IPS-18c (cell line): ENCODE measurements around the gene GGCX.
"Not testable (repeated sequence)": the region's sequence is repeated elsewhere in the genome, so short reads cannot be mapped to it uniquely, and the experiment has no call there.

Source experiments
- H3K4me3 ChIP-seq: 2 replicates; pipeline ENCODE4 v1.7.0; 2013; ENCODE audit warnings: low read depth, mild to moderate bottlenecking, low read length, moderate library complexity; ENCODE audit not compliant: insufficient read depth
- H3K9me3 ChIP-seq: one replicate; pipeline ENCODE4 v1.6.1; 2013; ENCODE audit warnings: mild to moderate bottlenecking, low read length, moderate library complexity; ENCODE audit not compliant: control insufficient read depth, insufficient read depth

Gene GGCX

DNA sequence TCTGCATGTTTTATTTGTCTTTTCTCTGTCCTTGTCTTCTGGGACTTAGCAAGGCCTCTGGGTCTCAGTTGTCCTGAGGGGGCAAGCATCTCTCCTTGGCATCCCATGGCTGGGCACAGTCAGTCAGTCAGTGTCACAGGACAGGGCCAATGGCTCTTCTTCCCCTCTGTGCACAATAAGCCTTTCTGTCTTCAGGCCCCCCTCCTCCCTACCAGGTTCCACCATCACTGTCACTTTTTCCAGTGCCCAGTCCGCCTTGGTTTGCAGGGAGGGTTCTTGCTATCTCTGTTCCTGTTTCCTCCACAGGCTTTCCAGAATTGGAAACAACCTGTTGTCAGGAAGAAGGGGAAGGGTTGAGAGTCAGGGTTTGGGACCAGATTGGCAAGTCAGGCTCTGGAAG is 21.2 kb upstream of the GGCX start:
- Histone ChIP-seq H3K4me3 (no peak overlapping the region), H3K9me3 (no peaks in the 10 kb centered on the region)

DNA sequence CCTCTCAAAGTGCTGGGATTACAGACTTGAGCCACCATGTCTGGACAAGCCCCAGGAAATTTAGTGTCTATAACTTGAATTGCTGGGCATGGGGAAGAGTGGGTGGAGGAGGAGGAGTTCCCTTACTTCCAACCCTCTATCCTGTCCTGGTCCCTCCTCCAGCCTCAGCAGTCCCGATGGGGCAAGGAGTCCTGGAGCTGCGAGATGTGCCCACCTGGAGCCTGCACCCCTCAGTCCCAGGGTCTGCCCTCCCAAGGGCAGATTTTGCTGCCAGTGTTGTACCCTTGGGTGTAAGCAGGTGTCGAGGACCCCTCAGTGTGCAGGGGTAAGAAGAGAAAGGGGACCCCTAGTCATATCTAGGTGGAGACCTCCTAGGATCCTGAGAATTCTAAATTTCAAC is 18.9 kb upstream of the GGCX start:
- no peak overlapping the region for H3K4me3 ChIP-seq

DNA sequence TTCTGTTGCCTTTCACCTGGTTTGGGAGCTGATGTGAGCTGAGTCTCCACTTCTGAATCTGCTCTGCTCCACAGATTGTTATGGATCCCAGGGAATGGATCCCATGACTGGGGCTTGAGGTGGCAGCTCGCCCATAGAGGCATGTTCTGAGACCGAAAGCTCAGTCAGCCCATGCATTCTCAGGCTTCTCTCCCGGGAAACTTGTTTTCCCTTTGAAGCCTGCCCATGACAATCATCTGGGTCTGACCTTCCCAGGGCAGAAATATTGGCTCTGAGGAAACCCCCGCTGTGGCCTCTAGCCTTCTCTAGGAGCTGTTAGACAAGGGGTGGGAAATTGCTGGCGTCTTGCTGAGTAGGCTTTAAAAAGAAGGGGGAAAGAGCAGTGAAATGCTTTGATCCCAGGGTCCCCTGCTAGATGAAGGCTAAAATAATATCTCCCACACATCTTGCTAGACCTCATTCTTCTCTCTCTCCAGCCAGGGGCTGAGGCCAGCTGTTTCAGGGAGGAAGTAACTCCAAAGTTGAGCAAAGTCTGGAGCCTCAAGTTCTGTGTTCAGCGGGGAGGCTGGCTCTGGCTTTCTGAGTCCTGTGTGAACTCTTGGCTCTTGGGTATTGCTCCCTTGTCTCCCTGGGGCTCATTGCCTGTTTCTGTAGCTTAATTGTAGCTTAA is 18.1 kb upstream of the GGCX start:
- H3K4me3 ChIP-seq, result no peak overlapping the region
- no peaks in the 10 kb centered on the region for H3K9me3 ChIP-seq

More for the DNA sequence above, 18.9 kb upstream of the GGCX start:
- H3K9me3 ChIP-seq, result no peaks in the 10 kb centered on the region

DNA sequence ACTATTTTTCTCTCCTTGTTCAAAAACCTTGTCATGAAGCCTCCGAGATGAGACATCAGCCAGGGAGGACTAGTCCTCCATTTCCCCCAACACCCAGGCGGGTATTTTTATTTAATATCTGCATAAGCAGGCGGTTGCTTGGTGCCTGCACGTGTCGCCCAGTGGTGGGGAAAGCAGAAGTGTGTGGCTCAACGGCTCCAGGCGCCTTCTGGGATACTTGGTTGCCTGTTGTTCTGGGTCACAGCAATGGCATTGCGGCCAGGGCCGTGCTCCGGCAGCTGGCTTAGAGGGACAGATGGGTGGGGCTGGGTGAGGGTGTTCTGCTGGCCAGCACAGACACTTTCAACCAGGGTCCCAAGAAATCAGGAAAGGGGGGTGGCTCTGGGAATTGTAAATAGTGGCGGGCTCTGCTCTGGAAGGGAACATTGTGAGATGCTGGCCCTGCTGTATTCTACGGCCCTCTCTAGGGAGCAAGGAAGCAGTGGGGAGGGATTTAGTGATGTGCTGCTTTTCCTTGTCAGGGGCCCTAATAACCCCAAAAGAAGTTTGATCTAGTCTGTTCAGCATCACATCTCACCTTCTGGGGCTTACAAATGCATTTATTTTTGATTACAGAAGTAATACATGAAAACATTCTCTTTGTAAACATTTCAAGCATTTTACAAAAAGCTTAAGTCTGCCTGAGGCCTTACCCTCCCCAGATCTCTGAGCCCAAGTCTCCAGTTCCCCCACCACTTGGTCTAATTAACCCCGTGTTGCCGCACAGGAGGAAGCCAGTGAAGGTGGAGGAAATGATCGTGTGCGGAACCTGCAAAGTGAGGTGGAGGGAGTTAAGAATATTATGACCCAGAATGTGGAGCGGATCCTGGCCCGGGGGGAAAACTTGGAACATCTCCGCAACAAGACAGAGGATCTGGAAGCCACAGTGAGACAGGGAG is 17.2 kb upstream of the GGCX start:
- Histone ChIP-seq H3K9me3 (no peaks in the 10 kb centered on the region), H3K4me3 (no peak overlapping the region)

DNA sequence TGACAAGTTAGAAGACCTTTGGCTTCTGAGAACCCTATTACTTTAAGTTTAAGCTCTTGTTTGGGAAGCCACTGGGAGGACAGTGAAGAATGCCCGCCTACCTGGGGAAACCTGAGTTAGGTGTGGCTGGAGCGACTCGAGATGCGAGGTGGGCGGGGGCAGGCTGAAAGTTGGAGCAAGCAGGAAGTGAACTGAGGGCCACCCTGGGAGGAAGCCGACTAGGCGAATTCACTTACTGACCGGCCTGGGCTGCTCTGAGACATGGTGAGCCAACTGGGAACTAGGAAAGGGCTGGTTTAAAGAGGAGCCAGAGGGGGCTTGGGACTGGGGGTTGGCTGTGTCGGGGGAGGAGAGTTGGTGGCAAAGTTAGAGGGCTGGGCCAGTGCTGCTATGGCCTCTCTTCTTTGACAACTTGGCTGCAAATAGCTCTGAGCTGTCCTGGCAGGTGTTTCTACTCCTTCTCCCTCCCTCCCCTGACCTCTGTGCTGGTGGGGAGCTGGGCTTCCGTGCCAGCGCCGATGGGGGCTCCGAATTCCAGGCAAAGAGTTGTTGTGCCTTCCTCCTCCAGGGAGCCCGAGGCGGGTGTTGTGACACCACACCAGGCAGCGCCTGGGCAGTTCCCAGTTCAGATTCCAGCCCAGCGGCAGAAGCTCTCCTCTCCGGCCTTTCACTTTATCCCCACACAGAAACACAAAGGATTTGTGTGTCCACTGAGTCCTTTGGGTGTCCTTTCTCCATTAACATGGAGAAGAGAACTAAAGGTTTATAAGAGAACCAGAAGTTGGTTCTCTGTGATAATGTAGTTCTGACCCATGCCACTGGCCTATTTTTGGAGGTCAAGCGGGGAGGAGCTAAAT is 16.3 kb upstream of the GGCX start, which contains the start of gene VAMP8:
Gene VAMP8 (plus strand): TSS at position 201 of the 857 bp plus-strand sequence. CDS start 61 bp downstream, at position 262.
- H3K4me3 ChIP-seq, result peak within 1 kb of the TSS; percentile 43
- H3K9me3 ChIP-seq, result no peaks in the 10 kb centered on the region

DNA sequence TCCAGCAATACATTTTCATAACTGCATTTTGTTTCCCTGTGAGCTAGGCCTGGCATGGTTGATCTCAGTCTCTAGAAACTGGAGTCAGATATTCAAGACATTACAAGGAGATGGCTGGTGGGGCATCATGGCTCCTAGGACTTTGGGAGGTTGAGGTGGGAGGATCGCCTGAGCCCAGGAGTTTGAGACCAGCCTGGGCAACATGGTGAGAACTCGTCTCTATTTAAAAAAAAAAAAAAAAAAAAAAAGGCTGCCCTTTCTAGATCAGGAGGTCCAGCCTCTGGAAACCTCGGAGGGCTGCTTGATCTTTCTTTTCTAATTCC is 15.7 kb upstream of the GGCX start:
- Histone ChIP-seq H3K4me3 (no peak overlapping the region), H3K9me3 (no peaks in the 10 kb centered on the region)

DNA sequence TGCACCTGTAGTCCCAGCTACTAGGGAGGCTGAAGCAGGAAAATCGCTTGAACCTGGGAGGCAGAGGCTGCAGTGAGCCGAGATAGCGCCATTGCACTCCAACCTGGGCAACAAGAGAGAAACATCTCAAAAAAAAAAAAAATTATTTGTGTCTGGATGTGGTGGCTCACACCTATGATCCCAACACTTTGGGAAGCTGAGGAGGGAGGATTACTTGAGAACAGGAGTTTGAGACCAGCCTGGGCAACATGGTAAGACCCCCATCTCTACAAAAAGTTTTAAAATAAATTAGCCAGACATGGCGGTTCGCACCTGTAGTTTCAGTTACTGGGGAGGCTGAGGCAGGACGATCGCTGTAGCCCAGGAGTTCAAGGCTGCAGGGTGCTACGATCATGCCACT is 14.4 kb upstream of the GGCX start:
- H3K9me3 ChIP-seq, result no peaks in the 10 kb centered on the region
- H3K4me3 ChIP-seq, result no peak overlapping the region

DNA sequence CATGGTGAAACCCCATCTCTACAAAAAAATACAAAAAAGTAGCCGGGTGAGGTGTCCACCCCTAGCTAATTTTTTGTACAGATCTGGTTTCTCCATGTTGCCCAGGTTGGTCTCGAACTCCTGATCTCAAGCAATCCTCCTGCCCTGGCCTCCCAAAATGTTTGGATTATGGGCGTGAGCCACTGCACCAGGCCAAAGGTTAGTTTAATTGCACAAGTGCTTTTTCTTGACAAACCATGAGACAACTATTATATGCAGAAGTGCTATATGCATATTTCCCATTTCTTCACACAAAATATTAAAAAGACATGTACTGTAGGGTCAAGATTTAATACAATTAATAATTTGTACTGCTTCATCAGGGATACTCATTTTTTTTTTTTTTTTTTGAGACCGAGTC is 5.0 kb upstream of the GGCX start:
- no peak overlapping the region for H3K4me3 ChIP-seq

DNA sequence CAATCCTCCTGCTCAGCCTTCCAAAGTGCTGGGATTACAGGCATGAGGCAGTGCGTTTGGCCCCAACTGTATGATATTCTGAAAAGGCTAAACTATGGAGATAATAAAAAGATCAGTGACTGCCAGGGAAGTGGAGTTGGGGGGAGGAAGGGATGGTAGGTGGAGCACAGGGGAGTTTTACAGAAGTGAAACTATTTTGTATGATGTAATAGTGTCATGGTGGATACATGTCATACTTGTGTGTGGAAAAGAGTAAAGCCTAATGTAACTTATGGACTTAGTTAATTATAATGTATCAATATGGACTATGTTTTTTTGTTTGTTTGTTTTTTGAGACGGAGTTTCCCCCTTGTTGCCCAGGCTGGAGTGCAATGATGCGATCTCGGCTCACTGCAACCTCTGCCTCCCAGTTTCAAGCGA is 2.9 kb upstream of the GGCX start:
- H3K9me3 ChIP-seq, result no peaks in the 10 kb centered on the region
- no peak overlapping the region for H3K4me3 ChIP-seq

More for the DNA sequence above, 5.0 kb upstream of the GGCX start:
- no peaks in the 10 kb centered on the region for H3K9me3 ChIP-seq

DNA sequence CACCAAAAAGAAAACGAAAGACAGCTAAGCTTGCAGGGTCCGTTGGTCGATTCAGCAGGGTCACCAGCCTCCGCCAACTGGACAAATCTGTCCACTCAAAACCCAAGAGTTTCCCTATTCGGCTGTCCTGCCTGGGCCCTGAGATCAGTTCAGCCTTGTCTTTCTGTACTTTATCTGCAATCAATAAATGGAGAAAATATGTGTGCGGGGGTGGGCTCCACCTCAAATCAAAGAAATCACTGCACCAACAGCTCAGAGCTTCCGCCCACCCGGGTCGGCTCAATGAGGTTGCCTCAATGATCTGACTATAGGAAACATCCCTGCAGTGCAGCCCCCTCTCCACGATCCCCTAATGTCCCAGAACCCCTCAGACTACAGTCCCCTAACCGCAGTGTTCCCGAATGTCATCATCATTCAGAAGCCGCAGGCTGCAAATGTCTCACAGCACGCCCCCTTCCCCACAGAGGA is 447 bp downstream of the GGCX start:
- H3K9me3 ChIP-seq, result no peaks in the 10 kb centered on the region
- peak overlapping the region; percentile 82 for H3K4me3 ChIP-seq

DNA sequence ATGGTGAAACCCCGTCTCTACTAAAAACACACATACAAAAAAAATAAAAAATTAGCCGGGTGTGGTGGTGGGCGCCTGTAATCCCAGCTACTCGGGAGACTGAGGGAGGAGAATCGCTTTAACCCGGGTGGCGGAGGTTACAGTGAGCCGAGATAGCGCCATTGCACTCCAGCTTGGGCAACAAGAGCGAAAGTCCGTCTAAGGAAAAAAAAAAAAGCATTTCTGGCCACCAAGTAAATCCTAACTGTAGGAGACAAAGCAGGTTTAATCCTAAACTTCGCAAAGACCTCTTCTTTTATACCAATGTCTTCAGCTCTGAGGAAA is 928 bp downstream of the GGCX start:
- H3K9me3 ChIP-seq, result not testable (repeated sequence)
- H3K4me3 ChIP-seq, result peak overlapping the region; percentile 82

DNA sequence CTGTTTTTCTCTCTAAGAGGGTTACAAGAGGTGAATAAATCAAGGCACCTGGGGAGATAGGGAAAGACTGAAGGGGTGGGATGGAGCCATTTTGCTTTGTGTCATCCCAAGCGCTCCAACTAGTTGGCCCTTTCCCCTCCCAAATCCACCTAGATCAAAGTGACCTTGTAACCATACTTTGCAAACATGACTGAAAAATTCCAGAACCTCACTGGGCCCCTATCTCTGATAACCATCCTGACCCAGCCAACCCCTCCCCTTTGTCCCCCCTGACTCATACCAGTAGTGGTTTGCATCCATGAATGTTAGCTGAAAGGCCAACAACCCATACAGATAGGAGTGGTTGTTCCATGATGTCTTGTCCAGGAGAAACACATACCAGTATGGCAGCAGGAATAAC is 3.1 kb downstream of the GGCX start:
- no peak overlapping the region for H3K4me3 ChIP-seq
- no peaks in the 10 kb centered on the region for H3K9me3 ChIP-seq

DNA sequence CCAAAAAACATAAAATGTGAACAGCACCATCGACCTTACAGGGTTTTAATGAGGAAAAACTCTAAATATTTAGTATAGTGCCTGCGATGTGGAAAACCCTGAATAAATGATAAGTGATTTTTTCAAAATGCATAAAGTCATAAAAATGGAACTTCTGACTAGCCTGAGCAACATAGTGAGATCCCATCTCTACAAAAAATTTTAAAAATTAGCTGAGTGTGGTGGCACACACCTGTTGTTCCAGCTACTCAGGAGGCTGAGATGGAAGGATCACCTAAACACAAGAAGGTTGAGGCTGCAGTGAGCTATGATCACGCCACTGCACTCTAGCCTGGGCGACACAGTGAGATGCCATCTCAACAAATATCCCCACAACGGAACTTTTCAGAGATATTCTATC is 4.2 kb downstream of the GGCX start:
- Histone ChIP-seq H3K4me3 (no peak overlapping the region), H3K9me3 (no peaks in the 10 kb centered on the region)

DNA sequence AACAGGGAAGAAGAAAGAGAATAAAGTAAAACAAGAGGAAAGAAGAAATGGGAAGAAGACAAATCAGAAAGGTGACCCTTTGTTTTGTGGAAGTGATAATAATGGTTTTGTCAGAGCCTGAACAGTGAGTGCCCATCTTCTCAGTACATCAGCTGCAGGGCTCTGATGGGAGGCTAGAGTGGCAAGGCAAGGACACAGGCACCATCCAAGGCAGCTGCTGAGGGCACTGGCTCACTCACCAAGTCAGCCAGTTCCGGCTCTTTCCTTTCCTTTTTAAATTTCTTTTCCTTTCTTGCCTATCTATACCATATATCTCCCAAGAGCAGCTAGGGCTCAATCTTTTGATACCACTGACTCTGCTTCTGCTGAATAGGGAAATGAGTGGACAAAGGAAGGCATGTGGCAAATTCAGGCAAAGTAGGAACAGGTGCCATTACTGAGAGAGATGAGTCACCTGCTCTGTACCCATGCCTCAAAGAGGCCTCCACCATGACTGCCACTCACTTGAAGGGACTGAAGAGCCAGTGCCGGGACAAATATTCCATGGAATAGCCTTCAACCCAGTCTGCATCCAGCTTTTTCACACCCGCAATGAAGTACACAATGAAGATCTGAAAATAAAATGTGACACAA is 6.2 kb downstream of the GGCX start:
- Histone ChIP-seq H3K9me3 (no peaks in the 10 kb centered on the region), H3K4me3 (no peak overlapping the region)

DNA sequence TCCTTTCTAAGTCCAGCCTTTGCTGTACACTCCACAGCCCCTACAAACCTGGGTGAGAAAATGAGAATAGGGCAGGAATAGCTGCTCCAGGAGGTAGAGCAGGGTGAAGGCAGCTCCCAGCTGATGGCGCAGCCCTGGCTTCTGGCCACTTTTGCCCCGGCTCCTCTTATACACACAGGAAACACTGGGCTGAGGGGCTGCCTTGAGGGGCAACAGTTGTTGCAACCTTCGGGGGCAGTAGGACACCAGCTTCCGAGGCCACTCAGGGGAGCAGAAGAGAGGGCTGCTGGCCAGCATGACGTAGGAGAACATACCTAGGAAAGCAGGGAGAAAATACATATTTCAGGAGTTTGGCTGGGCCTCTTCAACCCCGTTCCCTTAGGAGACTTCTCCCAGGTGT is 8.1 kb downstream of the GGCX start:
- H3K4me3 ChIP-seq, result no peak overlapping the region
- H3K9me3 ChIP-seq, result no peaks in the 10 kb centered on the region

DNA sequence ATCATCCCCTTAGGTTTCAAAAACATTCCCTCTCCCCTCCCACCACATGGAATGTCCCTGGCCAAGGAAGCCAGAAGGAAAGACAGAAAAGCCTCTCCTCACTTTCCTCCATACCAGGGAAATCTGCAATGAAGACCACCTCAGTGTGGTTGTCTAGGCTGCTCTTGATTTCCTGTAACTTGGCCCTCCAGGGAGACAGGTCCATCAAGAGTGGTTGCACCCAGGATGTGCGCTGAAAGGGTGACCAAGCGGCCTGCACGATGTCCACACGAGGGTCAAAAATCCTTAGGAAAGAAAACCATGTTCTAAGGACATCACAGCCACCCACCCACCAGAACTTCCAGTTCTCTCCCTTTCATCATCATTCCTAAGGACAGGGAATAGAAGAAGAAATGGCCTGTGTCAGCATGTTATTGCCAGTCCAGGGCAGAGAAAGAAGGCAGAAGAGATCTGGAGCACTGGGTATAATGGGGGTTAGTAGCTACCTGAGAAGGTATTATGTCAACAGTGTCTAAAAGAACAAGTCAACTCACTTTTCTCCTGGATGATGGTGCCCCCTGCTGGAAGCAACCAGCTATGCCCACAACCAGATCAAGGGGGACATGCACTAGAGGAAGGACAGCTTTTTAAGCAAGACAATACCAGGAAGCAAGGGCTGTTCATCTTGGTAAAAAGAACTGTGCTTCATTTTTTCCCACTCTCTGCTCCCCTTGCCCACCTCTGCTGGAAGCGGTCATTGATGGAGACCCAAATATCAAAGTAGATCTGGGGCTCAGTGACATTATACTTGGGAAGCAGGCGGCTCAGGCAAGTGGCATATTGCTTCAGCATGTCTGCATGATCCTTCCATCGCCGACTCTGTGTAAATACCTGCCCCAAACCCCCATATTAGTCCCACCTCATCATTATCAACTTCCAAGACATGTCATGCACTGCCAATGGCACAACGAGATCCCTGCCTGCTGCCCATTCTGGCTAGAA is 9.3 kb downstream of the GGCX start:
- Histone ChIP-seq H3K4me3 (no peak overlapping the region), H3K9me3 (no peaks in the 10 kb centered on the region)
